SKM-1 (cell line): ENCODE measurements around the gene TMEM59L.

Source experiments
- DNase-seq: peaks from one replicate; lab custom pipeline; 2025; ENCODE audit not compliant: unreplicated experiment; lab: John Stamatoyannopoulos, UW

TMEM59L gene

DNA sequence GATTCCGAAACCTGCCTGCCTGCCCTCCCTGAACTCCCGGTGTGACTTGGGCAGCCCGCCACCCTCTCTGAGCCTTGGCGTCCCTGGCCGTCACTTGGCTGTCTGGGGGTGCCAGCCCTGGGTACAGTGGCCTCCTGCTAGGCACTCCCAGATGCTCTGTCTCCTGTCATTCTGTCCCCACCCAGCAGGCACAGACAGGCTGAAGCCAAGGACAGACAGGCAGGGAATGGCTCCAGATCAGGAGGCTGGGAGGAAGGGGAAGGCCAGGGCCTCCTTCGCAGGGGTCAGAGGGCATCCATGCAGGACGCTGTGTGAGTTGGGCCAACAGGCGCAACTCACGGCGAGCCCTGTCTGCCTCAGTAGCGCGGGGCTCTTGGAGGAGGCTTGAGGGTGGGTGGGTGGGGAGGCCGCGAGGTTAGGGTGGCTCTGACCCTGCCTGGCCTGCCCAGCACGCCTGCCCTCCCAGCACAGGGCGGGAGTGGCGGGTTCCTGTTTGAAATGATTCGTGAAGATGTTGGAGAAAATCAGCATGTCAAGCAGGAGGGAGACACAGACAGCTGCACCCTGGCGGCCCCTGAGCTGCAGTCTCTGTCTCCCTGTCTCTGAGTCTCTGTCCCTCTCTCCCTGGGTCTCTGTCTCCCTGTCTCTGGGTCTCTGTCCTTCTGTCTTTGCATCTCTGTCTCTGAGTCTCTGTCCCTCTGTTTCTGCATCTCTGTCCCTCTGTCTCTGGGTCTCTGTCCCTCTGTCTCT, 43.8 kb downstream of the TMEM59L start:
- no peak for DNase-seq

- no peak for DNase-seq
Observed at GRCh38 chr19:18657590-18658365, 45.1 kb downstream of the TMEM59L start.

DNA sequence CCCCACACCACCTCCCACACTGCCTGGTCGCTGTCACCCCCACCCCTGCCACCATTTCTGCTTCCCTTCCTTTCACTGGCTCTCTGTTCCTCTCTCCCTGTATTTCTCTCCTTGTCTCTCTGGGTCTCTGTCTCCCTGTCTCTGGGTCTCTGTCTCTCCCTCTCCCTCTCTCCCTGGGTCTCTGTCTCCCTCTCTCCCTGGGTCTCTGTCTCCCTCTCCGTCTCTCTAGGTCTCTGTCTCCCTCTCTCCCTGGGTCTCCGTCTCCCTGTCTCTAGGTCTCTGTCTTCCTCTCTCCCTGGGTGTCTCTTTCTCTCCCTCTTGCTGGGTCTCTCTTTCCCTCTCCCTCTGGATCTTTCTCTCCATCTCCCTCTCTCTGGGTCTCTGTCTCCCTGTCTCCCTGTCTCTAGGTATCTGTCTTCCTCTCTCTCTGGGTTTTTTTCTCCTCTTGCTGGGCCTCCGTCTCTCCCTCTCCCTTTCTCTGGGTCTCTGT, 45.7 kb downstream of the TMEM59L start:
- DNase-seq, result no peak

DNA sequence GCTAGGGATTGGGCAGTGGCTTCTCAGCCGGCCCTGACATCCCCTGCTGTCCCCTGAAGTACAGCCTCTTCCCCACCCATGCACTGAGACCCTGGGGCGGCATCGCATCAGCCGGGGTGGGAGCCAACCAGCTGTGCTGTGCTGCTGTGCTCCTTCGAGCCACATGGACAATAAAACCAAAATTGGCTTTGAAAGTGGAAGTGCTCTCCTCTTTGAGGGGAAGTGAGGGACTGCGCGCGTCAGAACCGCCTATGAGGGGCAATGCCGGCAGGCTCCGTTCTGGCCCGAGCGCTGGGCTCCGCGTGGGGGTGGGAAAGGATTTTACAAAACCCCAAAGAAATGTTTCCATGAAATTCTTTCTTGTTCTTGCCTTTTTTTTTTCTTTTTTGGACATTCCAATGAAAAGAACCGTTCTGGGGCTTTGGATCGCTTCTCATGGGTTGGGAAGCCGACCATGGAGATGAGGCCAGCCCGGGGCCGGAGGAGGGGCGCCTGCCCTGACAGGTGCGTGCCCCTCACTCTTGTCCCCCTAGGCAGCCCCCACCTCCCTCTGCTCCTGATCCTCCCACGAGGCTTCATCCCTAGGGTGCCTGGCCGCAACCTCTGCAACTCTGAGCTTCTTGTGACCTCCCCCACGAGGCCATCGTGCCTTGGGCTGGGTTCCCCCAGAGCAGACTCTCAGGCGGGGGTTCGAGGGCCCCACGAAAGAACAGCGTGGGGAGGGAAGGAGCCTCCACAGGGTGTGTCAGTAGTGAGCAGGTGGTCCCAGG, 46.8 kb downstream of the TMEM59L start:
- no peak for DNase-seq

GRCh38 chr19:18660051-18660910, 47.6 kb downstream of the TMEM59L start:
- no peak for DNase-seq

GRCh38 chr19:18660939-18661670, 48.4 kb downstream of the TMEM59L start:
- no peak for DNase-seq

GRCh38 chr19:18662972-18663732, 50.5 kb downstream of the TMEM59L start:
- no peak for DNase-seq

- no peak for DNase-seq
Observed at GRCh38 chr19:18663940-18664530, 51.4 kb downstream of the TMEM59L start.

- no peak for DNase-seq
Observed at GRCh38 chr19:18665771-18666202, 53.1 kb downstream of the TMEM59L start.

GRCh38 chr19:18666317-18666716, 53.6 kb downstream of the TMEM59L start:
- no peak for DNase-seq

DNA sequence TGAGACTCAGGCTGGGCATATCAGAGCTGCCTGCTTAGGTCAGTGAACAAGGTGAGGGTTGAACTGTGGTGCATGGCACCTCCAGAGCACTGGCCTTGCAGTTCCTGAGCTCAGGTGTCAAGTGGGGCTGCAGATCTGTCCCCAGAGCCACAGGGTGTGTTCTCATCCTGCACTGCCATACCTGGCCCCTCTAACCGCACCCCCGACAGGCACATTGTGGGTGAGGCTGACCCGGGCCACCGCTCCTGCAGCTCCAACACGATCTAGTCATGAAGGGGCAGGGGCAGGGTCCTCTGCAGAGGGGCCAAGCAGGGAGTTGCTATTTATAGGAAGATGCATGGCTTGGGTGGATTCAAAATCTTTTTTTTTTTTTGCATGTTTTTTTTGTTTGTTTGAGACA, 54.1 kb downstream of the TMEM59L start:
- DNase-seq, result no peak

DNA sequence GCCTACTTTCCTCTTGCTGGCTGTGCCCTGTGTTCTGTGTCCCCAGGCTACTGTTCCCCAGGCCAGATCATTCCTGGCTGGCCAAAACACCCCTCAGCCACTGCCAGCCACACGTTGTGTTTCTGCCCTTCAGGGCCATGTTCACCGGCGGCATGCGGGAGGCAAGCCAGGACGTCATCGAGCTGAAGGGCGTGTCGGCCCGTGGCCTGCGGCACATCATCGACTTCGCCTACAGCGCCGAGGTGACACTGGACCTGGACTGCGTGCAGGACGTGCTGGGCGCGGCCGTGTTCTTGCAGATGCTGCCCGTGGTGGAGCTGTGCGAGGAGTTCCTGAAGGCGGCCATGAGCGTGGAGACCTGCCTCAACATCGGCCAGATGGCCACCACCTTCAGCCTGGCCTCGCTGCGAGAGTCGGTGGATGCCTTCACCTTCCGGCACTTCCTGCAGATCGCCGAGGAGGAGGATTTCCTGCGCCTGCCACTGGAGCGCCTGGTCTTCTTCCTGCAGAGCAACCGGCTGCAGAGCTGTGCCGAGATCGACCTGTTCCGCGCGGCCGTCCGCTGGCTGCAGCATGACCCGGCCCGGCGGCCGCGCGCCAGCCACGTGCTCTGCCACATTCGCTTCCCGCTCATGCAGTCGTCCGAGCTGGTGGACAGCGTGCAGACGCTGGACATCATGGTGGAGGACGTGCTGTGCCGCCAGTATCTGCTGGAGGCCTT, 55.0 kb downstream of the TMEM59L start:
- DNase-seq, result no peak

- no peak for DNase-seq
Observed at GRCh38 chr19:18668252-18668631, 55.6 kb downstream of the TMEM59L start.

- no peak for DNase-seq
Observed at GRCh38 chr19:18668744-18669523, 56.3 kb downstream of the TMEM59L start.

DNA sequence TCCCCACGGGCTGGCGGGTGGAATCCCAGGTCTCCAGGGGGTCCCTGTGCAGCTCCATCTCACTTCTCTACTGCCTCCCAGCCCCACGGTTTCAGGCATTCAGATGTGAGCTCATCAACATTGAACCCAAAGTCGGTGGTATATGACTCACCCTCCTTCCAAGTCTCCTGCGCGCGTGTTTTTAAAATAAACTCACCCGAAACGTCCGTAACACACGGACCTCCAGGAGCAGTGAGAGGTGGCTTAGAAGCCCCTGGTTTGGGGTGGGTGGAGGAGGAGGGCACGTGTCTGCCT, 56.8 kb downstream of the TMEM59L start:
- no peak for DNase-seq

DNA sequence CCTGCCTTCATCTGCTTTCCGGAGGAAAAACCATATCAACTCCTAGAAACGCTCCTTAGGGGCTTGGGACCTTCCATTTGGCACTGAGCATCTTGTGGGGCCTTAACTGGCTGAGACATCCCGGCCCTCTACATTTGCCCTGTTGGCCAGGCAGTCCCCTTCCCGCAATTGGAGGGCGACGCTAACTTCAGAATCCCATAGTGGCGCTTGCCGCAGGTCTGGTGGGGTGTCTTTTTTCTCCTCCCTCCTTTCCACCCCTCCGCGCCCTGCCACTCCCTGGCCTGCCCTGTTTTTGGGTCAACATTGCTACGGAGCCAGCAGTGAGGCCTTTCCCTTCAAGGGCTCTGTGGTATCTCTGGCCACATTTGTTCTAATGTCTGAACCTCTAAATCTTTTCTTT, 57.2 kb downstream of the TMEM59L start:
- DNase-seq, result no peak

GRCh38 chr19:18670312-18670711, 57.6 kb downstream of the TMEM59L start:
- DNase-seq, result no peak
